Stimulated activated CD8-positive, alpha-beta memory T cell treated with anti-CD3 and anti-CD28 coated beads, Interleukin-4, amount 100 ng/mL, for 48 hours (primary cell): ENCODE measurements around the gene FMNL2.
"Not testable (repeated sequence)": the region's sequence is repeated elsewhere in the genome, so short reads cannot be mapped to it uniquely, and the experiment has no call there.

ENCODE experiments used
- DNase-seq: peaks from one replicate; pipeline ENCODE4 v3.0.0-alpha.2; 2020

Gene FMNL2

DNA sequence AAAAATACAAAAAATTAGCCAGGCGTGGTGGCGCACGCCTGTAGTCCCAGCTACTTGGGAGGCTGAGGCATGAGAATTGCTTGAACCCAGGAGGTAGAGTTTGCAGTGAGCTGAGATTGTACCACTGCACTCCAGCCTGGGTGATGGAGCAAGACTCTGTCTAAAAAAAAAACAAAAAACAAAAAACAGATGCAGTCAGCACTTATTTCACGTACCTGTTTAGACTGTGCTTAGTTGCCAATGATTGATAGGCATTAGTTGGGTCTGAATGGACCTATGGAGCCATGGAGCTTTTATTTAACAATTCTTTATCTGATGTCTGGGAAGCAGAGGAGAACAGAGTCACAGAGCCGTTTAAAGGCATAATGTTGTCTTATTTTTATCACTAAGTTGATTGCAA, 139.5 kb downstream of the FMNL2 start:
- DNase-seq, result not testable (repeated sequence)

DNA sequence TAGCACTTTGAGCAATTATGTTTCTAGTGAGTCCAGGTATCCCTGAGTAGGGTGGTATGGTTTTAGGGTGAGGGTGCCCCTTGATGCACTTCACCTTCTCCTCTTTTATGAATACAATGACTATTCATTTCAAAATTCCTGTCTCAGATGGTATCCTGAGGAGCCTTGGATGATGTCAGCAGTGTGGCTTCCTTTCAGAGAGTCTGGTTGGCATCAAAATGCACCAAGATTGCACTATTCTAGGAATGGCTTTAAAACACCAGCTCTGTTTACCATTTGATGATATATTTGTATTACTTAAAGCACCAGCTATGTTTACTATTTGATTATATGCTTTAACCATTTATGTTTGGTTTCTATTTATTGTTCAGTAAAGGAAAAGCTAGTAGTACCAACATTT, 141.0 kb downstream of the FMNL2 start:
- DNase-seq, result no peak

GRCh38 chr2:152477347-152478092, 142.5 kb downstream of the FMNL2 start:
- DNase-seq, result no peak

GRCh38 chr2:152479282-152479681, 144.3 kb downstream of the FMNL2 start:
- DNase-seq, result no peak

GRCh38 chr2:152480821-152481399, 145.9 kb downstream of the FMNL2 start:
- no peak for DNase-seq

DNA sequence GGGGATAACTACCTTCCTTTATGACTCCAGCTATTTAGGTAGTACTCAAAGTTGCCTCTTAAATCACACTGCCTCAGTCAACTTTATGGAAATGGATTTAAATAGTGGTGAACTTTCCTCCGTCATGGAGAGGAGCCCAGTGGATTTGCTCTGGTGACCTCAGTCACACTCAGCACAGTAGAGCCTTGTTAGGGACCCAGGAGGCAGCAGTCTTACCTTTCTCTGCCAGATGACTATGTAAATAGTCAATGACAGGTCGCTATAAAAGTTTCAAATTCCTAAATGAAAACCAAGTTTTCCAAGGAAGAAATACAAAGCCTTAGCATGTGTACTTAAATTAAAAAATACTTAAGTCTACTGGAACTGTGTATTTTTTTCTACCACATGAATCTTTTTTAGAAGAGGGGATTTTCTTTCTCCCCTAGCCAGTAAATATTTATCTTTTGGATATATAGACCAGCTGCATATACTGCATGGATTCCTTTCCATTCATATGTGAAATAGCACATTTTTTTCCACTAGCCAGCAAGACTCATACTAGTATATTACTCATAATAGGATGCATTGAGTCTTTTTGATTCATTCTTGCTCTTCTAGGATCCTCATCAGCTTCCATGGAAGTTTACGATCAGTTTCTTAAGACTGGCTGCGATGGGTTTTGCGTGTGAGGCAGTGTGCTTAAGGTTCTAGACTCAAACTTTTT, 147.1 kb downstream of the FMNL2 start:
- DNase-seq, result no peak

DNA sequence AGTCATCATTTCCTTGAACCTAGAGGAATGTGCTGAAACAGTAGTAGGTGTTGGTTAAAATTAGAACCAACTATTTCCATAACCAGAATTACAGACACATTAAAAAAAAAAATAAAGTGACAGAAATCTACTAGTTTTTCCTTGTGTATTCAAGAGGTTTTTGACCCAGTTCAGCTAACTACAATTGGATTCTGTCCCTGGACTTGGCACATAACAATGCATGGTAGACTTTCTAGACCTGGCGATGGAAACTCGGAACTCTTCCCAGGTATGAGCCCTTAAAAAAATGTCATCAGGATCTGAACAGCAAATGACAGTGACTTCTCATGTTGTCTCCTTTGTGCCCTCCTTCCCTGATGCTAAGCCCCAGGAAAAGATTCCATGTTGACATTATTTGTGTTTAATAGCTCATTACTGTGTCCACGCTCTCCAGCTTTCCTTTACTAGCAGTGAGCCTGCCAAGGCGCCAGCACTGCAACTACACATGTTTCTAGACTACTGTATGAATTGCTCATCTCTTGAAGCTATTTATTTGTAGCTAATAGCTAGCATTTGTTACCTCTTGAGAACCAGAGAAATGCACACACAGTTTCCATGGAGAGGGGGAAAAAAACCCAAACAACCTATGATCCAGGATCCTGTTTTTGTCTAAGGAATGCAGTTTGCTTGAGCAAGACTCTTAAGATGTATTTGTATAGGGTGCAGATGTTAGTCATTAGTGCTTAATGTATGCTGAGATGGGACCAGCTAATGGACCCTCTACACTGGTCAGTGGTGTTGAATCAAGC, 148.5 kb downstream of the FMNL2 start:
- no peak for DNase-seq

DNA sequence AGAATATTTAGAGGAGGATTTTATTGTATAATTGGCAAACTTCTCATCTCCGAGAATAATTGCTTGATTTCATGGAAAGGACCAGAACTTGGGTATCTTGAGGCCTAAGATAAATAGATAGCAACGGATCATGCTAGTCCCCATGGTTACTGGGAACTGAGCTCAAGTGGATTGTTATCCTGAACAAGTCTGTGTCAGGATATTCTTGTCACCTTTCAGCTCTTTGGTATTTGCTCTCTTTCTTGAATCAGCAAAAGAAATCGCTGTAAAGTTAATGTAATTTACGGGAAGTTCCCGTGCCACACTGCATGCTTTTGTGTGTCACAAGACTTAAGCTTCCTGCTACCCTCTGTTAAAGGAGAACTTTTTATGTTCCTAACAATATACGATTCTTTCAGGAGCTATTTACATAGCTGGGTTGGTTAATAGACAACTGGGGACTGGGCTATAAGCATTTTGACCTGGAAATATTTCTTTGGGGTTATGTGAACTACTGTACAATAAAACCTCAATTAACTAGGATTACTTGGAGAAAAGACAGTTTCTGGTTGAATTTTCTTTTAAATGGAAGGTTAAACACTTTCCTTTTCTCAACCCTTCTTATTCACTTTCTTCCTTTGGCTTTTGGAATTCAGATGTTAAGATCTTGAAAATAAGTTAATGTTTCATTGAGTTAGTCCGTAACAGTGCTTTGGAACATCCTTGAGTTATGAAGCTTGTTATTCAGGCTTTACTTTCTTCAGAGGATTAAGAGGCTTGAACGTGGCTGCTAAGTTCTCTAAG, 151.2 kb downstream of the FMNL2 start:
- DNase-seq, result no peak

DNA sequence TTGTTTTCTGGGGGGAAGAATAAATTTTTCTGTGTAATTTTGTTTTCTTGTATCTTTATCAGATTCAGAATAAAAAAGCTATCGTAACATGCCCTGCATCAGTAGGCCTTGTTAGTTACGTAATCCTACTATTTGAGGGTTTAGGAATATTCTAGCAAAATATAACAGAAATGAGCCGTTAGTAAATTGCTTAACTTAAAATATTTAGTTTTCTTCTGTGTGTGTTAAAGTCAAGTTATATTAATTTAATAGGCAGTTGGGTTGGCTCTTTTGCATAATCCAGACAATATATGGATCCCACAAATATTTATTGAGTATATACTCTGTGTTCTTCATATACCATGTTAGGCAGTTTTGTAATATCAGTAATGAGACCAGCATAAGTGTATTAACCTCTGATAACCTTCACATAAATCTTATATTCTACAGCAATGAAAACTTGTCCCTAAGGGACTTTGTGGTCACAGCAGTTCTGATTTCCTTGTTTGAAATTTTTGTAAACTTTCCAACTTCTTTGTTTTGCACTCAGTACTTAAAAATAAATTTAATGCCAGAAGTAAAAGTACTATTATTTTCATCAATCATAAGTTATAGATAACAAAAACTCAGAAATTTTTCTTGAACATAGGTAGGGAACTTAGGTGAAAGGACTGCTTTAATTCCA, 151.9 kb downstream of the FMNL2 start:
- no peak for DNase-seq

DNA sequence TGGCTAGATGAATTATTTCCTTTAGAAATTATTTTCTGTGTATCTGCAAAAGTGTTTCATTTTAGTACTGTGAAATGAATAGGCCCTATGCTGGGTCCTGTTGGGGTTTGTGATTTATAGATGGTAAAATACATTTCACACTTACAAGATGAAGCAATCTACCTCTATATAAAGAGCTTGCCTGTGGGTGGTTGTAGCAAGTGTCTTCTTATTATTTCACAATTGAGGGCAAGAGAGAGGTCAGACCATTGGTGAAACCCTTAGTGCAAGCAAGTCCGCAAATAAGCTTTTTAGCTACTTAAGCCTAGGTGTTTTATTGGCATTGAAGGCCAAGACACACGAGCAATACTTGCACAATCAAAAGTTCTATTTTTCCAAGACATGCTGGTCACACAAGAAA, 153.1 kb downstream of the FMNL2 start:
- DNase-seq, result no peak

DNA sequence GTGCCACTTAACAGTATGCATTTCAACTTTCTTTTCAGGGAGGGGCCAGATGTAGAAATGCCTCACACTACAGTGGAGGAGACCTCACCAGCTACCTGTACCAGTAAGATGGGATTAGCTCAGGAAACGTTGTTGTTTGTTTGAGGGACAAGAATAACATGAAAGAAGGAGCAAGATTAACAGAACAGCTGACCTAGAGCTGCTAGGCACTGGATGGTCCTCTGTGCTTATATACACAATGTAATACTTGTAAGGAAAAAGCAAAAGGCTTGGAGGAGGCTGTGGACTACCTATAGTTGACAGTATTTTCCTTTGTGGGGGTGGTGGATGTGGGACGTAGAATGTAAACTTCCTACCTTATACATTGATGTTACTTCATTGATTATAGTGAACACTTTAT, 154.4 kb downstream of the FMNL2 start:
- DNase-seq, result no peak

DNA sequence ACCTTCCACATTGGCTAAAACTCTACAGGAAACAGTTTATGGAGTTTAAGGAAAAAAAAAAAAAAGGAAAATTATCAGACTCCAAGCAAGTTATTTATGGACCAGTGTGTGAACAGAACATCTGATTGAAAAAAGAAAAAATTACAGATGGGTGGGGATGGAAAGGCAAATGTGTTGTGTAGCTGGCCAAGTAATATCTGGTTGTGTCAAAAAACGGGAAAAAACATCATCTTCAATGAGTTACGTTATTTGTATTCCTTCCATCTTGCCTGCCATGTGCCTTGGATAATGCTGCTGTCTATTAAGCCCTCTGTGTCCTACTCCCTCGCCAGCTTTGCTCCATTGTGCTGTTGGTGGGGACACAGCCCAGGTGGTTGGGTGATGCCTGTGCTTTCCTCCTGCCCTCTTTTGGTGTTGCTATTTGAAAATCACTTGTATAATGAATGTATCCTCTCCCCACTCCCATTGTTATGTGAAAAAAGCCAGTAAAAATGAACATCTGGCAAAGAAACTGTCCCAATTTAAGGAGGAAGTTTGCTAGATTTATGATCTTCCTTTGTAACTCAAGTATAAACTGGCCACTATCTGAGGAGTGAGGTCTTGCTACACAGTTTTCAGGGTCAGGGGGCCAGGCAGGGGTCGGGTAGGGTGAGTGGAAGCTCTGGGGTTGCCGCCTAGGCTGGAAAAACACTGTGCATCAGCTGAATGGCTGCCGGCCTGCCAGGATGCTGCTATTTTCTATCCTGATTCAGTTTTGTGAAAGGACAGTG, 155.9 kb downstream of the FMNL2 start:
- DNase-seq, result no peak

GRCh38 chr2:152492131-152492530, 157.2 kb downstream of the FMNL2 start:
- DNase-seq, result no peak

- DNase-seq, result no peak
Measured at GRCh38 chr2:152492911-152493310, 157.9 kb downstream of the FMNL2 start.

GRCh38 chr2:152493417-152493816, 158.4 kb downstream of the FMNL2 start:
- no peak for DNase-seq

DNA sequence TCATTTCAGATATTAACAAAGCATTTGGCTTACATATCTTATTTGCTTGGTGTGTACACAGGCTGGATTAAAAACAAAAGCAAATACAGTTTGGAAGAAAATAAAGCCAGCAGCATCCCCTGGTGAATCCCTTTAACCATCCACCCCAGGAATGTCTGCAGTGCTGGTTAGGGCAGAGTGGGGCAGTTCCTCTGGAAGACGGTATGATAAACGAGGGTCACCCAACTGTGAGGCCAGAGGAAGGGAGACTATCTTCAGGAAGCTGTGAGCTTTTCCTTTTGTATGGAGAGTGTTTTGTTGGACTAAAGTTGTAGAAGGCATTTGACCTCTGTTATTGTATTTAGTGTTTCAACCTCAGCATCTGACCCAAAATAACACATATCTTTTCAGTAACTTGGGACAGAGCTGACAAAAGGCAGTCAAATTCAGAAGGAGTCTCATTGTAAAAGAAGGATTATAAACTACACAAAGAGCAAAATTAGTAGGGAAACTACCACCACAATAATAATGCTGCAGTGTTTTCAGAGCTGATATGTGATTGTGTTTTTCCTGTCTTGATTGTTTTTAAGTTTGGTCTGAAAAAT, 159.1 kb downstream of the FMNL2 start:
- no peak for DNase-seq

- DNase-seq, result no peak
Measured at GRCh38 chr2:152496371-152496770, 161.4 kb downstream of the FMNL2 start.

DNA sequence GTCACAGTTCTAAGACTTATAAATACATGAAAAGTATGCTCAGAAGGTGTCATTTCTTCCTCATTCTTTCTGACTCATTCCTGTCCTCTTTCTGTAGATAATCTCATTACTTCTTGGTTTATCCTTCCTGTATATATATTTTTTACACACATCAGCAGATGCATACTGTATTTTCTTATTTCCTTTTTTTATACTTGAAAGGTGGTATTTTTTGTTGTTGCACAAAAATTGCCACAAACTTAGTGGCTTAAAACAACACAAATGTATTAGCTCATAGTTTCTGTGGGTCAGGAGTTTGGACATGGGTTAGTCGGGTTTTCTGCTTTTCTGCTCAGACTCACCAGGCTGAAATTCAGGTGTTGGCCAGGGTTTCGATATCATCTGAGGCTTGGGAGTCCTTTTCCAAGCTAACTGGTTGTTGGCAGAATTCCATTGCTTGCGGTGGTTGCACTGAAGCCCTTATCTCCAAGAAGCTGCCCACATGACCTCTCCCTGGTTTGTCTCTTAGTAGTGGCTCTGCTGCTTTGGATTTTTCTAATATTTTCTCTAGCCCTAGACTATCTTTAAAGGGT, 162.6 kb downstream of the FMNL2 start:
- DNase-seq, result no peak

DNA sequence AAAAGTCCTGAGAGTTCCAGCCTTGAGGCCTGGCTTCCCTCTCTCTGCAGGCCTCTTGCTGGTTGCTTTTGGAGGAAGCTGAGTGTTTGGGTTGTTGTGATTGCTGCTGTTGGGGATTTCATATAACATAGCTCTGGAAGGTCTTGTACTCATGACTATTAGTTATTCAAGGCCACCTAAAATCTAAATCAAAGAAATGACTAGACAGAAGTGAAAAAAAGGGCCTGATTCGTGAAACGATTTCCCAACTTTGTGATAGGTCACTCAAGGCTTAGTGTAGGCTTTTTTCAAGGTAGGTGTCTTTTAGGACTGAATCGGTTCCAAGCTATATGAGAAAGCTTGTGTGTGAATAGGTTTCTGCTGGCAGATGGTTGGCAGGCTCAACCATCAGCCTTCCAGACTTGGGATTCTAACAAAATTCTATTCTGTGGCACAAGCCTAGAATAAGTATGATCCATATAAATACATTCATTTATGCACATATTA, 164.4 kb downstream of the FMNL2 start:
- no peak for DNase-seq
